ENCODE results near the gene DDX21. TPM values are rescaled to one million over a fixed set of nuclear protein-coding genes. Genes with fewer than 3 reads are reported as not detected.

DDX21 gene
- total RNA-seq, 1 experiment from 2014 or later: 153 TPM

DNA sequence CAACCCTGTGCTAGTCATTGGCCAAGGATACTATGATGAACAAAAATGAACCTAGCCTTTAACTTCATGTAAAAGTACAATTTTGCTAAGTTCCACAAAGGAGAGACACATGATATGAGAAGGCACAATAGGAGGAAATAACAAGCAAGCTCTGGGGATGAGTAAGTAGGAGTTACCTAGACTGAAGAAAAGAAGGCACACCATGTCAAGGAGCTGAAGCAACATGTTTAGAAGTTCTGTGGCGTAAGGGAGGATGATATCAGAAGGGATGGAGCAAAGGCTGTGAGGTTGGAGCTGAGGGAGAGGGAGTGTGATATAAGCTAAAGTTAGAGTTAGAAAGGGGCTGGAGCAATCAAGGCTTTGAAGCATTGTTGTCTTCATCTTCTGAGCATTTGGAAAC lies 58.2 kb downstream of the DDX21 start (continued):
- no peak for TF ChIP-seq ZFX (IDR thresholded peaks at IDR 0.05)
- no peak for TF ChIP-seq ZNF274 (IDR thresholded peaks at IDR 0.05; ENCODE audit: low read depth, low read length)
- no peak for TF ChIP-seq EZH2phosphoT487 (IDR thresholded peaks at IDR 0.05; ENCODE audit: borderline replicate concordance)
- no peak for TF ChIP-seq CBX3 (IDR thresholded peaks at IDR 0.05; ENCODE audit: low read depth)
- TF ChIP-seq YY1 (IDR thresholded peaks at IDR 0.05; ENCODE audit: extremely low read depth, insufficient replicate concordance, low read depth, low read length): no peak

DNA sequence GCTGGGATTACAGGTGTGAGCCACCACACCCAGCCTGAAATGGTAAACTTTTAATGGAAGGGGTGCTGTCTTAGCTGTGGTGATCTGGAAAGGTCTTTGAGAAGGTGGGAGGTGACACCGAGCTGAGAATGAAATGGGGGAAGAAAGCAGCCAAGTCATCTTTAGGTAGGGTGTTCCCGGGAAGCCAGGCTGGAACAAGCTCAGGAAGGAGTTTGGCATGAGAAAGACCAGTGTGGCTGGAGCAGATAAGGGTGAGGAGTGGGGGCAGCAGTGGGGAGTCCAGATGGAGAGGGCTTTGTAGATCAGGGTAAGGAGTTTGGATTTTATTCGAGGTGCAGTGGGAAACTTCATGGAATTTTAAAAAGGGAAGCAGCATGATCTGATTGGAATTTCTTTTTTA lies 62.6 kb downstream of the DDX21 start:
- H3K27me3 ChIP-seq (ENCODE audit: insufficient read depth, low read length): no peaks in the 10 kb centered on the region
- H4K20me1 ChIP-seq (ENCODE audit: insufficient read depth): no peaks in the 10 kb centered on the region
- intact Hi-C loops (cut with micrococcal nuclease): no loop called here
- no TSS peak for BruUV-seq (replicated peaks)
- H3K4me3 ChIP-seq (replicated peaks in 1 of 2; ENCODE audit: low read depth in 1 of 2, low read length in 2 of 2): no peak overlapping the region
- ChIA-PET CTCF (no interaction called here), POLR2A (no interaction called here), RAD21 (ENCODE audit: low non-redundant PET in 1 of 2, low total read pairs in 2 of 2, uncharacterized antibody in 2 of 2, unreplicated experiment in 2 of 2) (no interaction called here)
- H3K9me2 ChIP-seq (ENCODE audit: insufficient read depth): no peaks in the 10 kb centered on the region
- no peak overlapping the region for H3K9ac ChIP-seq (ENCODE audit: low read length)
- H3K79me2 ChIP-seq (ENCODE audit: insufficient read depth, low read length): no peaks in the 10 kb centered on the region
- no peak for TF ChIP-seq JUND (IDR thresholded peaks at IDR 0.05)
- TF ChIP-seq CEBPB (IDR thresholded peaks at IDR 0.05; ENCODE audit: low read depth): no peak
- no peak for TF ChIP-seq SIN3A (IDR thresholded peaks at IDR 0.05; ENCODE audit: low read depth)
- TF ChIP-seq SRF (IDR thresholded peaks at IDR 0.05; ENCODE audit: low read depth): no peak
- no peak for TF ChIP-seq EGR1 (IDR thresholded peaks at IDR 0.05; ENCODE audit: low read depth)
- TF ChIP-seq, protein P1, sequence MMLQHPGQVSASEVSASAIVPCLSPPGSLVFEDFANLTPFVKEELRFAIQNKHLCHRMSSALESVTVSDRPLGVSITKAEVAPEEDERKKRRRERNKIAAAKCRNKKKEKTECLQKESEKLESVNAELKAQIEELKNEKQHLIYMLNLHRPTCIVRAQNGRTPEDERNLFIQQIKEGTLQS (IDR thresholded peaks at IDR 0.05): no peak
- TF ChIP-seq ELF1 (IDR thresholded peaks at IDR 0.05; ENCODE audit: borderline replicate concordance, low read depth): no peak
- TF ChIP-seq, protein P2, sequence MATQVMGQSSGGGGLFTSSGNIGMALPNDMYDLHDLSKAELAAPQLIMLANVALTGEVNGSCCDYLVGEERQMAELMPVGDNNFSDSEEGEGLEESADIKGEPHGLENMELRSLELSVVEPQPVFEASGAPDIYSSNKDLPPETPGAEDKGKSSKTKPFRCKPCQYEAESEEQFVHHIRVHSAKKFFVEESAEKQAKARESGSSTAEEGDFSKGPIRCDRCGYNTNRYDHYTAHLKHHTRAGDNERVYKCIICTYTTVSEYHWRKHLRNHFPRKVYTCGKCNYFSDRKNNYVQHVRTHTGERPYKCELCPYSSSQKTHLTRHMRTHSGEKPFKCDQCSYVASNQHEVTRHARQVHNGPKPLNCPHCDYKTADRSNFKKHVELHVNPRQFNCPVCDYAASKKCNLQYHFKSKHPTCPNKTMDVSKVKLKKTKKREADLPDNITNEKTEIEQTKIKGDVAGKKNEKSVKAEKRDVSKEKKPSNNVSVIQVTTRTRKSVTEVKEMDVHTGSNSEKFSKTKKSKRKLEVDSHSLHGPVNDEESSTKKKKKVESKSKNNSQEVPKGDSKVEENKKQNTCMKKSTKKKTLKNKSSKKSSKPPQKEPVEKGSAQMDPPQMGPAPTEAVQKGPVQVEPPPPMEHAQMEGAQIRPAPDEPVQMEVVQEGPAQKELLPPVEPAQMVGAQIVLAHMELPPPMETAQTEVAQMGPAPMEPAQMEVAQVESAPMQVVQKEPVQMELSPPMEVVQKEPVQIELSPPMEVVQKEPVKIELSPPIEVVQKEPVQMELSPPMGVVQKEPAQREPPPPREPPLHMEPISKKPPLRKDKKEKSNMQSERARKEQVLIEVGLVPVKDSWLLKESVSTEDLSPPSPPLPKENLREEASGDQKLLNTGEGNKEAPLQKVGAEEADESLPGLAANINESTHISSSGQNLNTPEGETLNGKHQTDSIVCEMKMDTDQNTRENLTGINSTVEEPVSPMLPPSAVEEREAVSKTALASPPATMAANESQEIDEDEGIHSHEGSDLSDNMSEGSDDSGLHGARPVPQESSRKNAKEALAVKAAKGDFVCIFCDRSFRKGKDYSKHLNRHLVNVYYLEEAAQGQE (IDR thresholded peaks at IDR 0.05; ENCODE audit: low read depth): no peak
- no peak for TF ChIP-seq SP1 (IDR thresholded peaks at IDR 0.05; ENCODE audit: low read depth)
- TF ChIP-seq ZFX (IDR thresholded peaks at IDR 0.05): no peak
- TF ChIP-seq, protein P3, sequence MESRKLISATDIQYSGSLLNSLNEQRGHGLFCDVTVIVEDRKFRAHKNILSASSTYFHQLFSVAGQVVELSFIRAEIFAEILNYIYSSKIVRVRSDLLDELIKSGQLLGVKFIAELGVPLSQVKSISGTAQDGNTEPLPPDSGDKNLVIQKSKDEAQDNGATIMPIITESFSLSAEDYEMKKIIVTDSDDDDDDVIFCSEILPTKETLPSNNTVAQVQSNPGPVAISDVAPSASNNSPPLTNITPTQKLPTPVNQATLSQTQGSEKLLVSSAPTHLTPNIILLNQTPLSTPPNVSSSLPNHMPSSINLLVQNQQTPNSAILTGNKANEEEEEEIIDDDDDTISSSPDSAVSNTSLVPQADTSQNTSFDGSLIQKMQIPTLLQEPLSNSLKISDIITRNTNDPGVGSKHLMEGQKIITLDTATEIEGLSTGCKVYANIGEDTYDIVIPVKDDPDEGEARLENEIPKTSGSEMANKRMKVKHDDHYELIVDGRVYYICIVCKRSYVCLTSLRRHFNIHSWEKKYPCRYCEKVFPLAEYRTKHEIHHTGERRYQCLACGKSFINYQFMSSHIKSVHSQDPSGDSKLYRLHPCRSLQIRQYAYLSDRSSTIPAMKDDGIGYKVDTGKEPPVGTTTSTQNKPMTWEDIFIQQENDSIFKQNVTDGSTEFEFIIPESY (IDR thresholded peaks at IDR 0.05; ENCODE audit: extremely low read depth, insufficient replicate concordance, low read length): no peak
- DNase-seq (ENCODE audit: low read depth, low spot score): no peak
- no peak overlapping the region for H2AFZ ChIP-seq (ENCODE audit: low read depth, low read length, poor library complexity, severe bottlenecking)
- no peaks in the 10 kb centered on the region for H3K9me3 ChIP-seq (ENCODE audit: control insufficient read depth in 1 of 2, insufficient read depth in 1 of 2, low read depth in 1 of 2, low read length in 2 of 2)
- H3K4me2 ChIP-seq (ENCODE audit: low read length): no peak overlapping the region
- ATAC-seq: no peak
- no peaks in the 10 kb centered on the region for H3K4me1 ChIP-seq (ENCODE audit: control insufficient read depth in 1 of 2, insufficient read depth in 2 of 2, low read length in 2 of 2)
- no peak overlapping the region for H3K27ac ChIP-seq (ENCODE audit: low read depth, low read length)
- peaks cover 0 to 6% of the 10 kb centered on the region in 2 experiments; a peak in 2 of 4 replicates for H3K36me3 ChIP-seq (ENCODE audit: control insufficient read depth in 1 of 2, insufficient read depth in 2 of 2, low read length in 2 of 2)

Measured in HCT116 (cell line).